ENCODE measurements around the gene ANGPT4. TPM values are rescaled to one million over a fixed set of nuclear protein-coding genes. Genes with fewer than 3 reads are reported as not detected.

The ANGPT4 gene
- total RNA-seq, 1 donor from 2014 or later, result 0.05 TPM

GRCh38 chr20:887137-887536 is 29.0 kb downstream of the ANGPT4 start:
- DNase-seq (ENCODE audit: missing footprints), result no peak
- no peak for ATAC-seq
- intact Hi-C loops (cut with DNase I), result loop anchor here (10.0 kb wide), 1 partner anchor 68 kb away; no protein-coding TSS in a partner anchor

- DNase-seq (ENCODE audit: missing footprints) (peak; percentile 87), ATAC-seq (peak; percentile 65)
- intact Hi-C loops (cut with DNase I), result loop anchor here (10.0 kb wide), 1 partner anchor 70 kb away; no protein-coding TSS in a partner anchor
Observed at GRCh38 chr20:884983-885952, 30.9 kb downstream of the ANGPT4 start.

- DNase-seq (ENCODE audit: missing footprints) (no peak), ATAC-seq (no peak)
- intact Hi-C loops (cut with DNase I), result loop anchor here (10.0 kb wide), 1 partner anchor 73 kb away; no protein-coding TSS in a partner anchor
Observed at GRCh38 chr20:881783-882144, 34.4 kb downstream of the ANGPT4 start.

GRCh38 chr20:881051-881782 is 34.9 kb downstream of the ANGPT4 start:
- ATAC-seq (no peak), DNase-seq (ENCODE audit: missing footprints) (no peak)
- intact Hi-C loops (cut with DNase I), result loop anchor here (10.0 kb wide), 1 partner anchor 74 kb away; no protein-coding TSS in a partner anchor

- DNase-seq (ENCODE audit: missing footprints), result no peak
- ATAC-seq, result no peak
- intact Hi-C loops (cut with DNase I), result loop anchor here (10.0 kb wide), 1 partner anchor 75 kb away; no protein-coding TSS in a partner anchor
Observed at GRCh38 chr20:879626-880025, 36.5 kb downstream of the ANGPT4 start.

- intact Hi-C loops (cut with DNase I), result no loop called here
- ATAC-seq (no peak), DNase-seq (ENCODE audit: missing footprints) (no peak)
Observed at GRCh38 chr20:878511-879307, 37.4 kb downstream of the ANGPT4 start.

- intact Hi-C loops (cut with DNase I), result no loop called here
- no peak for DNase-seq (ENCODE audit: missing footprints)
- no peak for ATAC-seq
Observed at GRCh38 chr20:877814-878213, 38.3 kb downstream of the ANGPT4 start.

- intact Hi-C loops (cut with DNase I), result no loop called here
- ATAC-seq, result no peak
- no peak for DNase-seq (ENCODE audit: missing footprints)
Observed at GRCh38 chr20:875115-875514, 41.0 kb downstream of the ANGPT4 start.

- DNase-seq (ENCODE audit: missing footprints) (no peak), ATAC-seq (no peak)
- intact Hi-C loops (cut with DNase I), result no loop called here
Observed at GRCh38 chr20:873875-874607, 42.1 kb downstream of the ANGPT4 start.

GRCh38 chr20:872855-873520 is 43.1 kb downstream of the ANGPT4 start:
- ATAC-seq (no peak), DNase-seq (ENCODE audit: missing footprints) (no peak)
- intact Hi-C loops (cut with DNase I), result no loop called here

- no peak for DNase-seq (ENCODE audit: missing footprints)
- no peak for ATAC-seq
- intact Hi-C loops (cut with DNase I), result no loop called here
Observed at GRCh38 chr20:871948-872347, 44.2 kb downstream of the ANGPT4 start.

GRCh38 chr20:871436-871835 is 44.7 kb downstream of the ANGPT4 start:
- no peak for ATAC-seq
- no peak for DNase-seq (ENCODE audit: missing footprints)
- intact Hi-C loops (cut with DNase I), result no loop called here

- ATAC-seq (no peak), DNase-seq (ENCODE audit: missing footprints) (no peak)
- intact Hi-C loops (cut with DNase I), result no loop called here
Observed at GRCh38 chr20:870758-871157, 45.4 kb downstream of the ANGPT4 start.

GRCh38 chr20:869606-870005 is 46.5 kb downstream of the ANGPT4 start:
- intact Hi-C loops (cut with DNase I), result no loop called here
- no peak for DNase-seq (ENCODE audit: missing footprints)
- no peak for ATAC-seq

- intact Hi-C loops (cut with DNase I), result no loop called here
- no peak for DNase-seq (ENCODE audit: missing footprints)
- ATAC-seq, result no peak
Observed at GRCh38 chr20:868279-868678, 47.9 kb downstream of the ANGPT4 start.

- ATAC-seq (no peak), DNase-seq (ENCODE audit: missing footprints) (no peak)
- intact Hi-C loops (cut with DNase I), result no loop called here
Observed at GRCh38 chr20:865440-865839, 50.7 kb downstream of the ANGPT4 start.

GRCh38 chr20:860891-861290 is 55.2 kb downstream of the ANGPT4 start:
- DNase-seq (ENCODE audit: missing footprints) (no peak), ATAC-seq (no peak)
- intact Hi-C loops (cut with DNase I), result no loop called here

- intact Hi-C loops (cut with DNase I), result no loop called here
- DNase-seq (ENCODE audit: missing footprints), result no peak
- ATAC-seq, result no peak
Observed at GRCh38 chr20:859751-860231, 56.3 kb downstream of the ANGPT4 start.
